Stomach (tissue), 4 donors: Measurements from ENCODE around the gene GMNC.

Experiments
- CTCF ChIP-seq, 7 experiments: fragments of 450-650 bp in 4 of 7; fragments of 200-600 bp in 3 of 7; sonication (generic) in 3 of 7; IDR thresholded peaks; one replicate each; pipeline ENCODE4 v1.5.1; 2016 to 2019; ENCODE audit warnings: antibody characterized with exemption in 7 of 7, control low read depth in 2 of 7, mild to moderate bottlenecking in 1 of 7
- POLR2AphosphoS5 ChIP-seq, 3 donors: sonication (generic); formaldehyde crosslinking; IDR thresholded peaks; one replicate each; pipeline ENCODE4 v1.6.1; 2016; ENCODE audit warnings: antibody characterized with exemption in 3 of 3

- TF ChIP-seq POLR2AphosphoS5 (IDR thresholded peaks at IDR 0.05), result no peak
- no peak for TF ChIP-seq CTCF (IDR thresholded peaks at IDR 0.05)
Measured at GRCh38 chr3:190848870-190849269, 13.6 kb downstream of the GMNC start.
